Measurements from ENCODE around the gene OSBPL6.

DNA sequence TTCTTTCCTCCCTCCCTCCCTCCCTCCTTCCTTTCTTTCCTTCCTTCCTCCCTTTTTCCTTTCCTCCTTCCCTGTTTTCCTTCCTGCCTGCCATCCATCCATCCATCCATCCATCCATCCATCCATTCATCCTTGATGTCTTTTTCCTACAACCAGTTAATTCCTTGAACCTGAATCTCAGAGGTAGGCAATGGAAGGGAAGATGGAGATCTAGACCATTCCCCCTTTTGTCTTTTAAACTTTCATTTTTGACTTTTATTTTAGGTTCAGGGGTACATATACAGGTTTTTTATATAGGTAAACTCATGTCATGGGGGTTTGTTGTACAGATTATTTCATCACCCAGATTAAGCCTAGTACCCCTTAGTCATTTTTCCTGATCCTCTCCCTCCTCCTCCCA, 97.4 kb downstream of the OSBPL6 start:
- TF ChIP-seq CTCF (IDR thresholded peaks at IDR 0.05; ENCODE audit: low read depth, low read length) (no peak), POLR2A (IDR thresholded peaks at IDR 0.05; ENCODE audit: extremely low read depth, insufficient read length) (no peak), MYC (IDR thresholded peaks at IDR 0.05; ENCODE audit: low read depth, low read length) (no peak)
- TF ChIP-seq, protein P1, sequence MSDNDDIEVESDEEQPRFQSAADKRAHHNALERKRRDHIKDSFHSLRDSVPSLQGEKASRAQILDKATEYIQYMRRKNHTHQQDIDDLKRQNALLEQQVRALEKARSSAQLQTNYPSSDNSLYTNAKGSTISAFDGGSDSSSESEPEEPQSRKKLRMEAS (IDR thresholded peaks at IDR 0.05; ENCODE audit: low read depth, low read length): no peak

Measured in NB4 (cell line).